H9 (cell line): Measurements from ENCODE around the gene PODXL2. TPM values are rescaled to one million over a fixed set of nuclear protein-coding genes. Genes with fewer than 3 reads are reported as not detected.

Experiments used
- DNase-seq: peaks from one replicate; pipeline ENCODE4 v3.0.0-alpha.2; 2017
- H2AFZ ChIP-seq: one replicate; pipeline ENCODE4 v1.6.1; 2013; ENCODE audit warnings: mild to moderate bottlenecking, low read length, control low read depth, moderate library complexity
- H2AK5ac ChIP-seq: 2 replicates; pipeline ENCODE4 v1.6.1; 2013; ENCODE audit warnings: low read length, control low read depth, mixed read lengths; ENCODE audit not compliant: insufficient read length
- H2BK120ac ChIP-seq: one replicate; pipeline ENCODE4 v1.6.1; 2013; ENCODE audit warnings: low read depth, mild to moderate bottlenecking, low read length, control low read depth, inconsistent platforms; ENCODE audit not compliant: poor library complexity, severe bottlenecking
- H2BK12ac ChIP-seq: 2 replicates; pipeline ENCODE4 v1.6.1; 2013; ENCODE audit warnings: low read length, control low read depth, mixed read lengths, low read depth; ENCODE audit not compliant: insufficient read length
- H2BK15ac ChIP-seq: 2 replicates; pipeline ENCODE4 v1.6.1; 2013; ENCODE audit warnings: low read depth, low read length, control low read depth
- H2BK20ac ChIP-seq: one replicate; pipeline ENCODE4 v1.6.1; 2013; ENCODE audit warnings: low read depth, mild to moderate bottlenecking, low read length, control low read depth, inconsistent platforms; ENCODE audit not compliant: poor library complexity, severe bottlenecking
- H2BK5ac ChIP-seq: 2 replicates; pipeline ENCODE4 v1.6.1; 2013; ENCODE audit warnings: low read length, control low read depth, mixed read lengths; ENCODE audit not compliant: insufficient read length
- H3K14ac ChIP-seq: 2 replicates; pipeline ENCODE4 v1.6.1; 2013; ENCODE audit warnings: low read length, control low read depth; ENCODE audit not compliant: insufficient read depth
- H3K18ac ChIP-seq: 2 replicates; pipeline ENCODE4 v1.6.1; 2013; ENCODE audit warnings: low read depth, mild to moderate bottlenecking, mixed read lengths, low read length, control low read depth; ENCODE audit not compliant: insufficient read length
- H3K23ac ChIP-seq: 2 replicates; pipeline ENCODE4 v1.6.1; 2013; ENCODE audit warnings: low read length, control low read depth, mixed read lengths, low read depth; ENCODE audit not compliant: insufficient read length
- H3K23me2 ChIP-seq: 2 replicates; pipeline ENCODE4 v1.6.1; 2013; ENCODE audit warnings: low read depth, mild to moderate bottlenecking, mixed read lengths, low read length, control low read depth; ENCODE audit not compliant: insufficient read length, poor library complexity, severe bottlenecking
- H3K27ac ChIP-seq: 2 replicates; pipeline ENCODE4 v1.5.1; 2013; ENCODE audit warnings: low read length, control low read depth, mixed read lengths, low read depth; ENCODE audit not compliant: insufficient read length
- H3K27me3 ChIP-seq: 2 replicates; pipeline ENCODE4 v1.6.1; 2013; ENCODE audit warnings: low read length, control low read depth, inconsistent platforms; ENCODE audit not compliant: insufficient read depth
- H3K4ac ChIP-seq: 2 replicates; pipeline ENCODE4 v1.6.1; 2013; ENCODE audit warnings: low read depth, mild to moderate bottlenecking, control low read depth, inconsistent platforms, low read length, moderate library complexity
- H3K4me1 ChIP-seq: 2 replicates; pipeline ENCODE4 v1.6.1; 2013; ENCODE audit warnings: low read length, control low read depth, inconsistent platforms; ENCODE audit not compliant: insufficient read depth
- H3K4me2 ChIP-seq: 2 replicates; pipeline ENCODE4 v1.6.1; 2013; ENCODE audit warnings: low read length, control low read depth, mixed read lengths; ENCODE audit not compliant: insufficient read length, insufficient read depth
- H3K56ac ChIP-seq: 2 replicates; pipeline ENCODE4 v1.6.1; 2013; ENCODE audit warnings: low read depth, mild to moderate bottlenecking, mixed read lengths, low read length, control low read depth; ENCODE audit not compliant: insufficient read length
- H3K79me1 ChIP-seq: 2 replicates; pipeline ENCODE4 v1.6.1; 2013; ENCODE audit warnings: low read depth, mild to moderate bottlenecking, moderate library complexity, low read length, control low read depth, inconsistent platforms; ENCODE audit not compliant: insufficient read depth, poor library complexity, severe bottlenecking
- H3K79me2 ChIP-seq: 2 replicates; pipeline ENCODE4 v1.6.1; 2013; ENCODE audit warnings: low read length, control low read depth, inconsistent platforms; ENCODE audit not compliant: insufficient read depth
- H3K9ac ChIP-seq: 2 replicates; pipeline ENCODE4 v1.6.1; 2013; ENCODE audit warnings: low read length, control low read depth, mixed read lengths; ENCODE audit not compliant: insufficient read length; ENCODE audit errors: extremely low read depth
- H3K9me3 ChIP-seq: one replicate; pipeline ENCODE4 v1.6.1; 2013; ENCODE audit warnings: low read depth, low read length, inconsistent platforms; ENCODE audit not compliant: control insufficient read depth
- H3T11ph ChIP-seq: one replicate; pipeline ENCODE4 v1.6.1; 2013; ENCODE audit warnings: mild to moderate bottlenecking, low read length, control low read depth, inconsistent platforms
- H4K20me1 ChIP-seq: one replicate; pipeline ENCODE4 v1.6.1; 2013; ENCODE audit not compliant: control insufficient read depth, insufficient read length, insufficient read depth
- H4K5ac ChIP-seq: 2 replicates; pipeline ENCODE4 v1.6.1; 2013; ENCODE audit warnings: low read depth, mild to moderate bottlenecking, mixed read lengths, low read length, control low read depth; ENCODE audit not compliant: insufficient read length
- H4K8ac ChIP-seq: replicated peaks from 2 replicates; pipeline ENCODE4 v1.6.1; 2013; ENCODE audit warnings: low read length, control low read depth, mixed read lengths, low read depth; ENCODE audit not compliant: insufficient read length
- H4K91ac ChIP-seq: 2 replicates; pipeline ENCODE4 v1.6.1; 2013; ENCODE audit warnings: low read depth, mild to moderate bottlenecking, moderate library complexity, mixed read lengths, low read length, control low read depth; ENCODE audit not compliant: insufficient read length
- H3K27ac Mint-ChIP-seq, 3 experiments: 2 replicates in 2 of 3; 3 replicates in 1 of 3; pipeline ENCODE4 v1.8.0; 2020 to 2021; ENCODE audit warnings: mixed read lengths in 3 of 3, mild to moderate bottlenecking in 1 of 3, moderate library complexity in 1 of 3
- H3K27me3 Mint-ChIP-seq: 2 replicates; pipeline ENCODE4 v1.8.0; 2021; ENCODE audit warnings: low read depth, mild to moderate bottlenecking, moderate library complexity, mixed read lengths
- H3K36me3 Mint-ChIP-seq, 3 experiments: 2 replicates in 2 of 3; 3 replicates in 1 of 3; pipeline ENCODE4 v1.8.0; 2020 to 2021; ENCODE audit warnings: low read depth in 3 of 3, mixed read lengths in 3 of 3; ENCODE audit not compliant: insufficient read depth in 1 of 3
- H3K4me1 Mint-ChIP-seq, 2 experiments: 2 replicates each; pipeline ENCODE4 v1.8.0; 2020; ENCODE audit warnings: mixed read lengths in 2 of 2
- H3K4me3 Mint-ChIP-seq, 2 experiments: 2 replicates in 1 of 2; 3 replicates in 1 of 2; pipeline ENCODE4 v1.8.0; 2020 to 2021; ENCODE audit warnings: mild to moderate bottlenecking in 2 of 2, mixed read lengths in 2 of 2, moderate library complexity in 1 of 2
- H3K9me3 Mint-ChIP-seq, 2 experiments: 2 replicates in 1 of 2; 3 replicates in 1 of 2; pipeline ENCODE4 v1.8.0; 2020; ENCODE audit warnings: mild to moderate bottlenecking in 2 of 2, mixed read lengths in 2 of 2, moderate library complexity in 1 of 2
- CTCF ChIP-seq: fragments of 200-600 bp; sonication (generic); conservative IDR thresholded peaks from 3 replicates; pipeline ENCODE4 v1.8.0; 2021; ENCODE audit warnings: antibody characterized with exemption, mild to moderate bottlenecking
- WGBS: extraction: QIAGEN DNeasy Blood & Tissue Kit; methylation state at CpG from one replicate; pipeline ENCODE4 v1.1.7; 2013; ENCODE audit warnings: missing lambda C conversion rate, low lambda C conversion rate, mixed read lengths; ENCODE audit not compliant: insufficient read length; ENCODE audit errors: extremely low coverage; 5-methylcytosine and 5-hydroxymethylcytosine counted together
- total RNA-seq: library from RNA; stranded (reverse); gene quantifications from 2 replicates; pipeline ENCODE4 v1.2.1, GENCODE V29; 2021

The PODXL2 gene
- total RNA-seq, 1 experiment from 2014 or later: 24.6 TPM

- Histone ChIP-seq H2BK12ac (no peak overlapping the region), H3K4me1 (peaks cover 2% of the 10 kb centered on the region; the same call in 1 of the 2 replicates), H2BK15ac (no peak overlapping the region), H3K9ac (no peak overlapping the region), H3K4me2 (no peak overlapping the region), H3T11ph (no peak overlapping the region), H3K4ac (no peak overlapping the region), H2BK20ac (no peak overlapping the region), H3K14ac (peak overlapping the region; percentile 21; the same call in 1 of the 2 replicates), H4K20me1 (no peaks in the 10 kb centered on the region), H2AFZ (no peak overlapping the region), H2BK5ac (no peak overlapping the region), H3K27ac (no peak overlapping the region), H3K79me1 (no peaks in the 10 kb centered on the region), H4K91ac (no peak overlapping the region), H2BK120ac (no peak overlapping the region), H3K18ac (no peak overlapping the region), H4K5ac (no peak overlapping the region), H4K8ac (no peak overlapping the region), H3K27me3 (no peaks in the 10 kb centered on the region), H3K56ac (no peak overlapping the region), H2AK5ac (no peak overlapping the region), H3K23me2 (no peaks in the 10 kb centered on the region), H3K79me2 (no peaks in the 10 kb centered on the region), H3K23ac (peak overlapping the region; percentile 9), H3K9me3 (no peaks in the 10 kb centered on the region)
- no peaks in the 10 kb centered on the region for H3K9me3 Mint-ChIP-seq
- no peak for DNase-seq
- peaks cover 5 to 11% (median 7%) of the 10 kb centered on the region in 3 experiments; a peak in 4 of 7 replicates for H3K36me3 Mint-ChIP-seq
- peak overlapping the region in 2 of 3 experiments; percentile 8 to 51; a peak in 4 of 7 replicates for H3K27ac Mint-ChIP-seq
- peaks cover 11 to 13% of the 10 kb centered on the region in 2 experiments for H3K4me1 Mint-ChIP-seq
- no CpG with 5 or more reads among the region's 5 CpGs for WGBS
- no peak overlapping the region for H3K4me3 Mint-ChIP-seq
- H3K27me3 Mint-ChIP-seq: no peaks in the 10 kb centered on the region
- no peak for TF ChIP-seq CTCF
These were observed 15.8 kb downstream of the PODXL2 start for GRCh38 chr3:127644641-127645370.
